ENCODE data around the gene U2SURP. TPM values are rescaled to one million over a fixed set of nuclear protein-coding genes. Genes with fewer than 3 reads are reported as not detected.
A peak's percentile ranks its signal among the peaks of the same experiment; 100 is the strongest.

U2SURP gene
- total and polyA plus RNA-seq, 10 of the 15 experiments (the other 5 are each of a cell fraction or from before 2014, with no cell fraction given), result 76.3 to 277 (median 150) TPM

GRCh38 chr3:143081844-143082778 lies 80.7 kb downstream of the U2SURP start (continued):
- TF ChIP-seq MYB (IDR thresholded peaks at IDR 0.05; ENCODE audit: borderline replicate concordance, low read depth, low read length) (no peak), NKRF (conservative IDR thresholded peaks at IDR 0.05) (no peak), ZZZ3 (IDR thresholded peaks at IDR 0.05; ENCODE audit: control insufficient read depth, insufficient read length, low read depth) (no peak), CBX5 (IDR thresholded peaks at IDR 0.05; ENCODE audit: low read depth) (0 out of 2 replicates have a peak, but pooled peaks have one; percentile 68), E2F8 (IDR thresholded peaks at IDR 0.05; ENCODE audit: low read depth, partially characterized antibody) (peak; percentile 53), MTA2 (IDR thresholded peaks at IDR 0.05; ENCODE audit: low read depth) (peak; percentile 91), POLR2AphosphoS5 (IDR thresholded peaks at IDR 0.05; ENCODE audit: low read length) (peak; percentile 60; the same call in 1 of the 2 replicates), SPI1 (IDR thresholded peaks at IDR 0.05; ENCODE audit: borderline replicate concordance, insufficient read depth, low read depth, low read length) (peak; percentile 96), EGR1 (IDR thresholded peaks at IDR 0.05; ENCODE audit: borderline replicate concordance in 1 of 2, low read depth in 2 of 2, low read length in 2 of 2) (no peak), TCF3 (IDR thresholded peaks at IDR 0.05; ENCODE audit: borderline replicate concordance, insufficient read depth, low read depth, low read length) (peak; percentile 77; the same call in 1 of the 2 replicates), BHLHE40 (IDR thresholded peaks at IDR 0.05; ENCODE audit: borderline replicate concordance in 1 of 2, low read depth in 2 of 2, low read length in 1 of 2) (peak in 1 of 2 experiments; percentile 54; a peak in 2 of 4 replicates), ZNF622 (IDR thresholded peaks at IDR 0.05) (no peak), FOXM1 (IDR thresholded peaks at IDR 0.05; ENCODE audit: low read depth, low read length) (peak; percentile 93), ZNF384 (IDR thresholded peaks at IDR 0.05; ENCODE audit: borderline replicate concordance, low read depth, low read length) (peak; percentile 43; the same call in 1 of the 2 replicates), RELA (IDR thresholded peaks at IDR 0.05; ENCODE audit: borderline replicate concordance, partially characterized antibody) (peak; percentile 13), PML (IDR thresholded peaks at IDR 0.05; ENCODE audit: low read length) (no peak), JUNB (IDR thresholded peaks at IDR 0.05) (peak; percentile 95), KLF5 (IDR thresholded peaks at IDR 0.05; ENCODE audit: partially characterized antibody) (peak; percentile 97), ATF2 (IDR thresholded peaks at IDR 0.05; ENCODE audit: low read length) (peak; percentile 92), EED (IDR thresholded peaks at IDR 0.05; ENCODE audit: low read depth) (peak; percentile 96), IKZF2 (IDR thresholded peaks at IDR 0.05) (peak; percentile 89), IRF4 (IDR thresholded peaks at IDR 0.05; ENCODE audit: low read depth, low read length) (0 out of 2 replicates have a peak, but pooled peaks have one; percentile 29), POLR2A (IDR thresholded peaks at IDR 0.05; ENCODE audit: low read depth, low read length) (peak; percentile 23), ESRRA (IDR thresholded peaks at IDR 0.05; ENCODE audit: low read length) (no peak), PAX5 (IDR thresholded peaks at IDR 0.05; ENCODE audit: borderline replicate concordance, low read depth, low read length) (peak; percentile 42; the same call in 1 of the 2 replicates)
